ENCODE measurements around the gene CENPH.

- no peak for TF ChIP-seq EZH2 (IDR thresholded peaks at IDR 0.05; ENCODE audit: low read depth, low read length, severe bottlenecking)
- no peak for TF ChIP-seq POLR2A (IDR thresholded peaks at IDR 0.05; ENCODE audit: control extremely low read depth in 1 of 2, low read depth in 2 of 2, low read length in 2 of 2)
- TF ChIP-seq EP300 (IDR thresholded peaks at IDR 0.05; ENCODE audit: borderline replicate concordance in 1 of 2, low read depth in 2 of 2, low read length in 2 of 2) = no peak
- TF ChIP-seq HDAC6 (IDR thresholded peaks at IDR 0.05; ENCODE audit: low read depth, low read length) = no peak
- no peak for TF ChIP-seq GABPA (IDR thresholded peaks at IDR 0.05; ENCODE audit: borderline replicate concordance, insufficient read depth, low read length)
- no peak for TF ChIP-seq JUND (IDR thresholded peaks at IDR 0.05; ENCODE audit: low read length)
- TF ChIP-seq ATF3 (IDR thresholded peaks at IDR 0.05; ENCODE audit: insufficient read depth, low read depth, low read length) = no peak
- TF ChIP-seq CEBPB (IDR thresholded peaks at IDR 0.05; ENCODE audit: low read depth, low read length) = no peak
- no peak for TF ChIP-seq RAD21 (IDR thresholded peaks at IDR 0.05 in 1 of 2, conservative IDR thresholded peaks at IDR 0.05 in 1 of 2; ENCODE audit: low read depth in 2 of 2, low read length in 2 of 2)
- no peak for TF ChIP-seq CTCF (IDR thresholded peaks at IDR 0.05; ENCODE audit: control extremely low read depth in 1 of 3, insufficient read depth in 1 of 3, low read depth in 1 of 3, low read length in 3 of 3)
- TF ChIP-seq YY1 (IDR thresholded peaks at IDR 0.05; ENCODE audit: low read depth, low read length) = no peak
- TF ChIP-seq SP4 (IDR thresholded peaks at IDR 0.05; ENCODE audit: low read length) = no peak
- TF ChIP-seq SP2 (IDR thresholded peaks at IDR 0.05; ENCODE audit: low read length) = no peak
Observed at GRCh38 chr5:69225860-69226259, 36.5 kb downstream of the CENPH start.

Data from H1 (cell line).